PC-3 (cell line): ENCODE results near the gene BSDC1. TPM values are rescaled to one million over a fixed set of nuclear protein-coding genes. Genes with fewer than 3 reads are reported as not detected.
A peak's percentile ranks its signal among the peaks of the same experiment; 100 is the strongest.
"Not testable (repeated sequence)": the region's sequence is repeated elsewhere in the genome, so short reads cannot be mapped to it uniquely, and the experiment has no call there.

Experiments used
- ATAC-seq: fragments of 200-7000 bp; cut with Tn5 transposase; 2 replicates; pipeline ENCODE4 v1.9.1; 2020; ENCODE audit warnings: mild to moderate bottlenecking, moderate library complexity
- BruUV-seq: library from RNA; stranded (reverse); fragments of 400-500 nt; replicated peaks from 2 replicates; lab custom pipeline; 2021; lab: Mats Ljungman, UMichigan
- CTCF ChIA-PET: fragments of 300-600 bp; sonication (Branson Sonifier 250); formaldehyde crosslinking; loops from one replicate; lab custom pipeline; 2022; ENCODE audit warnings: antibody characterized with exemption; lab: Charles Lee
- POLR2A ChIA-PET: fragments of 300-600 bp; sonication (Branson Sonifier 250); formaldehyde crosslinking; loops from one replicate; lab custom pipeline; 2022; ENCODE audit warnings: antibody characterized with exemption; ENCODE audit not compliant: unreplicated experiment; lab: Charles Lee
- DNase-seq: peaks from one replicate; pipeline ENCODE4 v3.0.0-alpha.2; 2015
- H2AFZ ChIP-seq: fragments of 300-600 bp; sonication (generic); 2 replicates; pipeline ENCODE4 v1.6.0; 2016; ENCODE audit warnings: antibody characterized with exemption, low read length
- H3F3A ChIP-seq: fragments of 300-600 bp; sonication (generic); one replicate; pipeline ENCODE4 v1.6.0; 2017; ENCODE audit warnings: antibody characterized with exemption, low read length, control low read depth, mild to moderate bottlenecking; ENCODE audit not compliant: unreplicated experiment
- H3K27ac ChIP-seq: fragments of 300-600 bp; sonication (generic); 2 replicates; pipeline ENCODE4 v1.5.1; 2016; ENCODE audit warnings: mild to moderate bottlenecking, low read length
- H3K27me3 ChIP-seq: fragments of 300-600 bp; sonication (generic); 2 replicates; pipeline ENCODE4 v1.6.1; 2016; ENCODE audit warnings: low read length, mixed read lengths
- H3K36me3 ChIP-seq: fragments of 300-600 bp; sonication (generic); 2 replicates; pipeline ENCODE4 v1.6.1; 2016; ENCODE audit warnings: low read depth, mixed run types, low read length, mixed read lengths
- H3K4me1 ChIP-seq: fragments of 300-600 bp; sonication (generic); 2 replicates; pipeline ENCODE4 v1.5.1; 2016; ENCODE audit warnings: low read length; ENCODE audit not compliant: insufficient read depth
- H3K4me2 ChIP-seq: fragments of 300-600 bp; sonication (generic); 2 replicates; pipeline ENCODE4 v1.6.0; 2016; ENCODE audit warnings: low read length
- H3K4me3 ChIP-seq: fragments of 300-600 bp; sonication (generic); 2 replicates; pipeline ENCODE4 v1.5.1; 2016; ENCODE audit warnings: mild to moderate bottlenecking, low read length, mixed read lengths
- H3K79me2 ChIP-seq: fragments of 300-600 bp; sonication (generic); 2 replicates; pipeline ENCODE4 v1.6.1; 2017; ENCODE audit warnings: low read length, mixed read lengths
- H3K9ac ChIP-seq: fragments of 300-600 bp; sonication (generic); 2 replicates; pipeline ENCODE4 v1.6.0; 2016; ENCODE audit warnings: mild to moderate bottlenecking, low read length
- H3K9me2 ChIP-seq: fragments of 300-600 bp; sonication (generic); replicated peaks from 2 replicates; pipeline ENCODE4 v1.6.1; 2016; ENCODE audit warnings: mixed run types, low read length, mixed read lengths
- H3K9me3 ChIP-seq: fragments of 300-600 bp; sonication (generic); 2 replicates; pipeline ENCODE4 v1.6.1; 2016; ENCODE audit warnings: low read length, mixed read lengths
- H4K20me1 ChIP-seq: fragments of 300-600 bp; sonication (generic); 2 replicates; pipeline ENCODE4 v1.6.1; 2016; ENCODE audit warnings: low read length, mixed read lengths
- CTCF ChIP-seq: fragments of 300-600 bp; sonication (generic); conservative IDR thresholded peaks from 2 replicates; pipeline ENCODE4 v1.5.1; 2017; ENCODE audit warnings: antibody characterized with exemption, low read depth, mild to moderate bottlenecking, low read length
- EZH2 ChIP-seq: fragments of 300-600 bp; sonication (generic); IDR thresholded peaks from one replicate; pipeline ENCODE4 v1.6.1; 2017; ENCODE audit warnings: antibody characterized with exemption, mild to moderate bottlenecking, low read length; ENCODE audit not compliant: unreplicated experiment
- EZH2phosphoT487 ChIP-seq: fragments of 300-600 bp; sonication (generic); IDR thresholded peaks from 2 replicates; pipeline ENCODE4 v1.6.1; 2018; ENCODE audit warnings: mild to moderate bottlenecking, antibody characterized with exemption, low read length, borderline replicate concordance
- intact Hi-C: fragments of 100-400 bp; cut with micrococcal nuclease; formaldehyde crosslinking; loops from 2 replicates; pipeline ENCODE4 v1.9.0; 2023
- total RNA-seq: library from RNA; depleted of rRNA; stranded (reverse); fragments of >200 nt; gene quantifications from 2 replicates; pipeline ENCODE4 v1.2.3, GENCODE V29; 2014

The BSDC1 gene
- total RNA-seq, 1 experiment from 2014 or later, result 59.8 TPM

- Histone ChIP-seq H4K20me1 (no peaks in the 10 kb centered on the region), H3K36me3 (no peaks in the 10 kb centered on the region), H3K27ac (no peak overlapping the region), H3K4me1 (peaks cover 4% of the 10 kb centered on the region; the same call in 1 of the 2 replicates), H3K27me3 (no peaks in the 10 kb centered on the region), H3K9me3 (no peaks in the 10 kb centered on the region), H3K9ac (0 out of 2 replicates have a peak overlapping the region, but pooled peaks have one; percentile 6), H3K9me2 (no peaks in the 10 kb centered on the region), H3K4me3 (no peak overlapping the region), H3K4me2 (peak overlapping the region; percentile 56; the same call in 1 of the 2 replicates), H3K79me2 (no peaks in the 10 kb centered on the region), H2AFZ (peak overlapping the region; percentile 81), H3F3A (no peaks in the 10 kb centered on the region)
- DNase-seq (peak; percentile 84), ATAC-seq (peak; percentile 99)
- no peak for TF ChIP-seq EZH2
- no peak for TF ChIP-seq EZH2phosphoT487
- TF ChIP-seq CTCF, result peak; percentile 94
- BruUV-seq, result no TSS peak
- intact Hi-C loops, result loop anchor here (1.0 kb wide), 1 partner anchor 13 kb away; no protein-coding TSS in a partner anchor
- ChIA-PET POLR2A (no interaction called here), CTCF (interaction anchor here (0.6 to 1.1 kb wide), 4 partner anchors 10 to 311 kb away, joined by 3 to 4 read pairs (median 4); no protein-coding TSS in a partner anchor)
Measured at GRCh38 chr1:32400876-32401631, 6.8 kb upstream of the BSDC1 start.

- Histone ChIP-seq H3K27ac (no peak overlapping the region), H3K9me2 (no peaks in the 10 kb centered on the region), H3K36me3 (no peaks in the 10 kb centered on the region), H3K4me3 (no peak overlapping the region), H3K79me2 (no peaks in the 10 kb centered on the region), H3K4me1 (peaks cover 4% of the 10 kb centered on the region; the same call in 1 of the 2 replicates), H2AFZ (no peak overlapping the region), H3K27me3 (no peaks in the 10 kb centered on the region), H4K20me1 (no peaks in the 10 kb centered on the region), H3K9me3 (no peaks in the 10 kb centered on the region), H3K9ac (no peak overlapping the region), H3K4me2 (no peak overlapping the region), H3F3A (no peaks in the 10 kb centered on the region)
- DNase-seq (no peak), ATAC-seq (no peak)
- ChIA-PET CTCF (no interaction called here), POLR2A (no interaction called here)
- TF ChIP-seq CTCF (no peak), EZH2 (no peak), EZH2phosphoT487 (no peak)
- BruUV-seq, result no TSS peak
- intact Hi-C loops, result no loop called here
Measured at GRCh38 chr1:32399843-32400242, 5.6 kb upstream of the BSDC1 start.

GRCh38 chr1:32398401-32398800 is 4.2 kb upstream of the BSDC1 start:
- Histone ChIP-seq H3K4me1 (peaks cover 7% of the 10 kb centered on the region), H3K9ac (no peak overlapping the region), H3K27ac (no peak overlapping the region), H3K27me3 (no peaks in the 10 kb centered on the region), H3K9me2 (no peaks in the 10 kb centered on the region), H3K4me3 (no peak overlapping the region), H2AFZ (no peak overlapping the region), H3F3A (no peaks in the 10 kb centered on the region), H3K4me2 (no peak overlapping the region), H3K79me2 (peaks cover 8% of the 10 kb centered on the region), H3K9me3 (no peaks in the 10 kb centered on the region), H3K36me3 (no peaks in the 10 kb centered on the region), H4K20me1 (no peaks in the 10 kb centered on the region)
- no peak for DNase-seq
- no peak for TF ChIP-seq CTCF
- no peak for TF ChIP-seq EZH2
- no peak for TF ChIP-seq EZH2phosphoT487
- no TSS peak for BruUV-seq
- CTCF ChIA-PET, result no interaction called here
- ATAC-seq, result no peak
- intact Hi-C loops, result no loop called here
- POLR2A ChIA-PET, result no interaction called here

- BruUV-seq, H4K20me1 ChIP-seq, ATAC-seq, H3K9ac ChIP-seq, H3K27me3 ChIP-seq, H3F3A ChIP-seq, DNase-seq, H3K9me2 ChIP-seq, POLR2A ChIA-PET, CTCF ChIA-PET, H3K9me3 ChIP-seq, H3K4me3 ChIP-seq, H3K4me2 ChIP-seq, intact Hi-C loops, H3K36me3 ChIP-seq, H2AFZ ChIP-seq, H3K27ac ChIP-seq: not testable (repeated sequence)
- peaks cover 18% of the 10 kb centered on the region for H3K4me1 ChIP-seq
- peaks cover 27% of the 10 kb centered on the region for H3K79me2 ChIP-seq
Measured at GRCh38 chr1:32396524-32396923, 2.3 kb upstream of the BSDC1 start.
